Activated naive CD4-positive, alpha-beta T cell treated with anti-CD3 and anti-CD28 coated beads for 36 hours (primary cell): ENCODE results near the gene ARIH1. TPM values are rescaled to one million over a fixed set of nuclear protein-coding genes. Genes with fewer than 3 reads are reported as not detected.

Source experiments
- total RNA-seq, 2 experiments: library from RNA; stranded (reverse); gene quantifications; one replicate each; pipeline ENCODE4 v1.2.3, GENCODE V29; 2021

Gene ARIH1
- total RNA-seq, 2 experiments from 2014 or later = 174 to 183 TPM

Other genes with a start within 250 kb of the ARIH1 start
- gene PKM, start 243.1 kb upstream of the ARIH1 start, total RNA-seq = 1,000 to 10,000 TPM; 1,794 to 1,797 TPM
- 10 to 100 TPM; 38.8 to 44.7 TPM for gene PARP6, start 201.8 kb upstream of the ARIH1 start, total RNA-seq
- gene CELF6, start 154.2 kb upstream of the ARIH1 start, total RNA-seq = under 1 TPM in 1 of 2 experiments, not detected in 1; 0.22 TPM
- gene HEXA, start 98.3 kb upstream of the ARIH1 start, total RNA-seq = 10 to 100 TPM; 47.7 to 49.3 TPM
- not detected for gene TMEM202, start 76.0 kb upstream of the ARIH1 start, total RNA-seq
- not detected for gene GOLGA6B, start 180.4 kb downstream of the ARIH1 start, total RNA-seq
- under 1 TPM; 0.19 to 0.27 TPM for gene HIGD2B, start 211.9 kb downstream of the ARIH1 start, total RNA-seq
- 10 to 100 TPM; 16.3 to 17.4 TPM for gene BBS4, start 211.9 kb downstream of the ARIH1 start, total RNA-seq